ENCODE measurements around the gene ELMO1. TPM values are rescaled to one million over a fixed set of nuclear protein-coding genes. Genes with fewer than 3 reads are reported as not detected.

ELMO1 gene
- polyA plus RNA-seq, 1 donor (not counting 4 experiments of a cell fraction or from before 2014, with no cell fraction given): not detected

- dilution Hi-C loops (cut with MboI; ENCODE audit: extremely low pct_ligation_motif_present, low sequenced_read_pairs): no loop called here
- no peak for FAIRE-seq
These were observed 504.9 kb downstream of the ELMO1 start for GRCh38 chr7:36943591-36944435.

GRCh38 chr7:36942955-36943354 is 505.7 kb downstream of the ELMO1 start:
- no peak for FAIRE-seq
- no peaks in the 10 kb centered on the region for H3K36me3 ChIP-seq (ENCODE audit: control insufficient read depth in 2 of 2, extremely low read depth in 1 of 2, insufficient read depth in 2 of 2, low read length in 2 of 2)
- TF ChIP-seq, protein P1, sequence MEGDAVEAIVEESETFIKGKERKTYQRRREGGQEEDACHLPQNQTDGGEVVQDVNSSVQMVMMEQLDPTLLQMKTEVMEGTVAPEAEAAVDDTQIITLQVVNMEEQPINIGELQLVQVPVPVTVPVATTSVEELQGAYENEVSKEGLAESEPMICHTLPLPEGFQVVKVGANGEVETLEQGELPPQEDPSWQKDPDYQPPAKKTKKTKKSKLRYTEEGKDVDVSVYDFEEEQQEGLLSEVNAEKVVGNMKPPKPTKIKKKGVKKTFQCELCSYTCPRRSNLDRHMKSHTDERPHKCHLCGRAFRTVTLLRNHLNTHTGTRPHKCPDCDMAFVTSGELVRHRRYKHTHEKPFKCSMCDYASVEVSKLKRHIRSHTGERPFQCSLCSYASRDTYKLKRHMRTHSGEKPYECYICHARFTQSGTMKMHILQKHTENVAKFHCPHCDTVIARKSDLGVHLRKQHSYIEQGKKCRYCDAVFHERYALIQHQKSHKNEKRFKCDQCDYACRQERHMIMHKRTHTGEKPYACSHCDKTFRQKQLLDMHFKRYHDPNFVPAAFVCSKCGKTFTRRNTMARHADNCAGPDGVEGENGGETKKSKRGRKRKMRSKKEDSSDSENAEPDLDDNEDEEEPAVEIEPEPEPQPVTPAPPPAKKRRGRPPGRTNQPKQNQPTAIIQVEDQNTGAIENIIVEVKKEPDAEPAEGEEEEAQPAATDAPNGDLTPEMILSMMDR (optimal IDR thresholded peaks at IDR 0.05 in 1 of 3, IDR thresholded peaks at IDR 0.05 in 1 of 3, conservative IDR thresholded peaks at IDR 0.05 in 1 of 3; ENCODE audit: extremely low read depth in 1 of 3, insufficient read depth in 2 of 3, low read length in 3 of 3): no peak
- TF ChIP-seq EZH2 (IDR thresholded peaks at IDR 0.05; ENCODE audit: low read length): no peak

More at GRCh38 chr7:36943591-36944435, 504.9 kb downstream of the ELMO1 start:
- no peaks in the 10 kb centered on the region for H3K79me2 ChIP-seq (ENCODE audit: control insufficient read depth, insufficient read depth, low read length)
- H3K4me3 ChIP-seq (ENCODE audit: control insufficient read depth in 2 of 3, extremely low read depth in 1 of 3, insufficient read depth in 2 of 3, low read depth in 1 of 3, low read length in 3 of 3): no peak overlapping the region
- peaks cover 4% of the 10 kb centered on the region for H3K9me3 ChIP-seq (ENCODE audit: control insufficient read depth, low read depth, low read length)
- no peaks in the 10 kb centered on the region for H4K20me1 ChIP-seq (ENCODE audit: control insufficient read depth, extremely low read depth, insufficient read depth, low read length)
- no peaks in the 10 kb centered on the region for H3K27me3 ChIP-seq (ENCODE audit: control insufficient read depth, extremely low read depth, insufficient read depth, low read length)
- TF ChIP-seq, protein P1 (optimal IDR thresholded peaks at IDR 0.05 in 1 of 3, IDR thresholded peaks at IDR 0.05 in 1 of 3, conservative IDR thresholded peaks at IDR 0.05 in 1 of 3; ENCODE audit: extremely low read depth in 1 of 3, insufficient read depth in 2 of 3, low read length in 3 of 3): no peak
- TF ChIP-seq EZH2 (IDR thresholded peaks at IDR 0.05; ENCODE audit: low read length): no peak
- no peaks in the 10 kb centered on the region for H3K36me3 ChIP-seq (ENCODE audit: control insufficient read depth in 2 of 2, extremely low read depth in 1 of 2, insufficient read depth in 2 of 2, low read length in 2 of 2)
- no peak overlapping the region for H3K4me2 ChIP-seq (ENCODE audit: control insufficient read depth, extremely low read depth, insufficient read depth, low read depth, low read length)
- no peak overlapping the region for H3K27ac ChIP-seq (ENCODE audit: control insufficient read depth, insufficient read depth, low read length)
- no peak overlapping the region for H3K9ac ChIP-seq (ENCODE audit: control insufficient read depth, extremely low read depth, insufficient read depth, low read length)
- no peaks in the 10 kb centered on the region for H3K9me1 ChIP-seq (ENCODE audit: control insufficient read depth, extremely low read depth, insufficient read depth, low read length)
- no peak overlapping the region for H2AFZ ChIP-seq (ENCODE audit: control insufficient read depth, low read length)
- no peaks in the 10 kb centered on the region for H3K4me1 ChIP-seq (ENCODE audit: control insufficient read depth, extremely low read depth, insufficient read depth, low read length)
- DNase-seq (ENCODE audit: low read depth, low spot score): no peak

More at GRCh38 chr7:36942955-36943354, 505.7 kb downstream of the ELMO1 start:
- Histone ChIP-seq H2AFZ (ENCODE audit: control insufficient read depth, low read length) (no peak overlapping the region), H3K27me3 (ENCODE audit: control insufficient read depth, extremely low read depth, insufficient read depth, low read length) (no peaks in the 10 kb centered on the region), H3K79me2 (ENCODE audit: control insufficient read depth, insufficient read depth, low read length) (no peaks in the 10 kb centered on the region), H3K4me1 (ENCODE audit: control insufficient read depth, extremely low read depth, insufficient read depth, low read length) (no peaks in the 10 kb centered on the region), H3K27ac (ENCODE audit: control insufficient read depth, insufficient read depth, low read length) (no peak overlapping the region), H3K4me2 (ENCODE audit: control insufficient read depth, extremely low read depth, insufficient read depth, low read depth, low read length) (no peak overlapping the region), H4K20me1 (ENCODE audit: control insufficient read depth, extremely low read depth, insufficient read depth, low read length) (no peaks in the 10 kb centered on the region), H3K9ac (ENCODE audit: control insufficient read depth, extremely low read depth, insufficient read depth, low read length) (no peak overlapping the region), H3K4me3 (ENCODE audit: control insufficient read depth in 2 of 3, extremely low read depth in 1 of 3, insufficient read depth in 2 of 3, low read depth in 1 of 3, low read length in 3 of 3) (no peak overlapping the region), H3K9me3 (ENCODE audit: control insufficient read depth, low read depth, low read length) (peaks cover 4% of the 10 kb centered on the region), H3K9me1 (ENCODE audit: control insufficient read depth, extremely low read depth, insufficient read depth, low read length) (no peaks in the 10 kb centered on the region)
- dilution Hi-C loops (cut with MboI; ENCODE audit: extremely low pct_ligation_motif_present, low sequenced_read_pairs): no loop called here
- DNase-seq (ENCODE audit: low read depth, low spot score): no peak

All from keratinocyte (primary cell).